Activated T-helper 1 cell treated with anti-CD3 and anti-CD28 coated beads, Interleukin-12 subunit alpha, Interleukin-12 subunit beta, Interleukin-2, Interleukin-4 antibody, amounts not matched to agents 30 ng/mL and 10 ng/mL and 1 ng/mL, durations not matched to agents 14 hours and 24 hours and 36 hours (primary cell): ENCODE results near the gene AQP6. TPM values are rescaled to one million over a fixed set of nuclear protein-coding genes. Genes with fewer than 3 reads are reported as not detected.

ENCODE experiments used
- DNase-seq: peaks from one replicate; pipeline ENCODE4 v3.0.0; 2021; ENCODE audit warnings: low spot score
- H3K27ac Mint-ChIP-seq: one replicate; pipeline ENCODE4 v1.8.0; 2021; ENCODE audit warnings: mild to moderate bottlenecking, mixed read lengths
- H3K27me3 Mint-ChIP-seq: one replicate; pipeline ENCODE4 v1.8.0; 2022; ENCODE audit warnings: mild to moderate bottlenecking, moderate library complexity, mixed read lengths; ENCODE audit not compliant: insufficient read depth
- H3K36me3 Mint-ChIP-seq: one replicate; pipeline ENCODE4 v1.8.0; 2021; ENCODE audit warnings: low read depth, mixed read lengths
- H3K4me1 Mint-ChIP-seq: one replicate; pipeline ENCODE4 v1.8.0; 2021; ENCODE audit warnings: low read depth, mixed read lengths
- H3K4me3 Mint-ChIP-seq: one replicate; pipeline ENCODE4 v1.8.0; 2021; ENCODE audit warnings: mild to moderate bottlenecking, moderate library complexity, mixed read lengths
- H3K9me3 Mint-ChIP-seq: one replicate; pipeline ENCODE4 v1.8.0; 2021; ENCODE audit warnings: mixed read lengths
- intact Hi-C: fragments of 100-400 bp; cut with micrococcal nuclease; formaldehyde crosslinking; loops from one replicate; pipeline ENCODE4 v1.15.1; 2024
- total RNA-seq: library from RNA; stranded (reverse); gene quantifications from 2 replicates; pipeline ENCODE4 v1.2.3, GENCODE V29; 2022

The AQP6 gene
- total RNA-seq, 1 donor from 2014 or later: not detected

DNA sequence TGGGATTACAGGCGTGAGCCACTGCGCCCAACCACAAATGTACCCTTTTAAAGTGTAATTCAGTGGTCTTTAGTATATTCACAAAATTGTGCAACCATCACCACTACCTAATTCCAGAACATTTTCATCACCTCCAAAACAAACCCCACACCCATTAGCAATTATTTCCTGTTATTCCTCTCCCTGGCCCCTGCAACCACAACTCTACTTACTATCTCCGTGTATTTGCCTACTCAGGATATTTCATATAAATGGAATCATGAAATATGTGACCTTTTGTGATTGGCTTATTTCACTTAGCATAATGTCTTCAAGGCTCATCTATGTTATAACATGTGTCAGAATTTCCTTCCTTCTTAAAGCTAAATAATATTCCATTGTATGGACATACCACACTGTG lies 38.2 kb upstream of the AQP6 start:
- peaks cover 10% of the 10 kb centered on the region for H3K27me3 Mint-ChIP-seq
- no peak overlapping the region for H3K27ac Mint-ChIP-seq
- intact Hi-C loops: no loop called here
- no peak for DNase-seq
- no peak overlapping the region for H3K4me3 Mint-ChIP-seq
- no peaks in the 10 kb centered on the region for H3K36me3 Mint-ChIP-seq
- H3K4me1 Mint-ChIP-seq: no peaks in the 10 kb centered on the region
- H3K9me3 Mint-ChIP-seq: no peaks in the 10 kb centered on the region

DNA sequence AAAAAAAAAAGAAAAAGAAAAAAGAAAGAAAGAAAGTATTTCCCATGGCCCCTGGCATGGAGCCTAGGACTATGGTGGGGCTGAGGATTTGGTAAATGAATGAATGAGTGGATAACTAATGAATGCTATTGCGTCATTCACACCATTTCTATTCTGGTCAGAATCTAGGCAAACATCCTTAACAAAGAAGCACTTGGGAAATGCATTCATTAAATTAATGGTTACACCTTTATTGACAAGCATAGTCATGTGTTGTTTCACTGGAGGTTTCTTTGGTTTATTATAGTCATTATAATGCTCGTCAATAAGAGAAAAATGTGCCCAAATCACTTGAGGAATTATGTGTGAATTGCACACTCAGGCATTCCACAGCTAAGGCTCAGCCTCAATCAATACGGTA lies 35.8 kb upstream of the AQP6 start:
- intact Hi-C loops: no loop called here
- H3K4me1 Mint-ChIP-seq: no peaks in the 10 kb centered on the region
- no peak for DNase-seq
- H3K4me3 Mint-ChIP-seq: no peak overlapping the region
- H3K27me3 Mint-ChIP-seq: peaks cover 10% of the 10 kb centered on the region
- no peak overlapping the region for H3K27ac Mint-ChIP-seq
- H3K36me3 Mint-ChIP-seq: no peaks in the 10 kb centered on the region
- H3K9me3 Mint-ChIP-seq: no peaks in the 10 kb centered on the region

DNA sequence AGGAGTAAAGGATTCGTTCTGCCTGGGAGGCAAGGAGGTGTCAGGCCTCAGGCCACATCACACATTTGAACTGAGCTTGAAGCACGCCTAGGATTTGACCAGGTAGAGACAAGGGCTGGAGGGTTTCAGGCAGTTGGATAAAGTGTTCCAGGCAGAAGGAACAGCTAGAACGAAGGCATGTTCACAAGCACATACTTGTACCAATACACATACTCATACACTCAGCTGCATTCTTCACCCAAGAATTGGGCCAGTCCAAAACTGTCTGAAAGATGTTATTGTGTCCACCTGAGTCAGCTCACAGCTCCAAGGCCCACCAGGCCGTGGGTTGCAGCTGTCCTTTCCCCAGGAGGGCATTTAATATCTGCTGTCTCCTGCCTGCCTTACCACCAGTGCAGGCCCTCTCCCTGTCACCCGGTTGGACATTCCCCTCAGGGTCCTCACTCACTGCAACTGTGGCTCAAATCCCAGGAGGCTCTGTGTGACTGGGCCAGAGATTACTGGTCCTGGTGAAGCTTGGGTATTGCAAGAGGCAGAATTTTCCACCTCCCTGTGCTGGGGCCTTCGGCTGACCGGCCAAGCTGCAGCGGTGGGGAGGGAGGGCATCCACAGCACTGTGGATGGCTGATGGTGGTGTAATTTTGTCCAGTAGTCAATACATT lies 35.0 kb upstream of the AQP6 start:
- H3K9me3 Mint-ChIP-seq: no peaks in the 10 kb centered on the region
- H3K27ac Mint-ChIP-seq: no peak overlapping the region
- no peak overlapping the region for H3K4me3 Mint-ChIP-seq
- intact Hi-C loops: no loop called here
- no peaks in the 10 kb centered on the region for H3K36me3 Mint-ChIP-seq
- no peak for DNase-seq
- peaks cover 4% of the 10 kb centered on the region for H3K4me1 Mint-ChIP-seq
- H3K27me3 Mint-ChIP-seq: peaks cover 10% of the 10 kb centered on the region

DNA sequence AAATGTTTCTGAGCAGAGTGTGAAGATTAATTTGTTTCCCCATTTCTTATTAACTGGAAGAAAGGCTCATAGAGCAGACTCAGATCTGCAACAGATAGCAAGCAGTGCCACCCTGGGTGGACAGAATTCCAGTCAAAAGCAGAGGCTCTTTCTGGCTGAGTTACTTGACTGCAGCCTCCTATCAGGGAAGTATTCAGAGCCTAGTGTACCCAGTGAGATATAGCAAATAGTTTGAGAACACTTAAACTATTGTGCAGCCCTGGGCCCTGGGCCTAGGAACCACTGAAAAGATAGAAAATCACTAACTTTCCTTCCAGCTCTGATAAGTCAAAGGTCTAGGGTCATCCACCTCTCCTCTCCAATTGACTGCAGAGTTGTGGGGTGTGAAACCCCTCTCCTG lies 33.4 kb upstream of the AQP6 start:
- no peak for DNase-seq
- H3K9me3 Mint-ChIP-seq: no peaks in the 10 kb centered on the region
- no peak overlapping the region for H3K4me3 Mint-ChIP-seq
- intact Hi-C loops: no loop called here
- H3K4me1 Mint-ChIP-seq: peaks cover 7% of the 10 kb centered on the region
- peaks cover 10% of the 10 kb centered on the region for H3K27me3 Mint-ChIP-seq
- H3K36me3 Mint-ChIP-seq: no peaks in the 10 kb centered on the region
- no peak overlapping the region for H3K27ac Mint-ChIP-seq

DNA sequence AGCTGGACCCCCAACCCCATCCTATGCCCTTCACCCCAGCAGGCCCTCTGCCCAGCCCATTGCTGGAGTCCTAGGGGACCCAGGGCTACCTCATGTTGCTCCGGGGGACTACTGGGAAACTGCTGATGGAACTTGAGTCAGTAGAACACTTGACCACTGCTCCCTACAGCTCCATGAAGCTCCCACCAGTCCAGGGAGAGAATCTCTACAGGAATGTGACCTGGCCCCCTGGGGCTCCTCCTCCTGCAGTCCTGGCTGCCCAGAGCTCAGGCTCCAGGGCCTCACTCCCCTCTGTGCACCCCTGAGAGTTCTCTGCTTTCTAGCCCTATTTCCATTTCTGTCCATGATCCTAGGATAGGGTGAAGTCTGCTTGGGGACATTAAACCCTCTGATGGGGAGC lies 33.0 kb upstream of the AQP6 start:
- Mint-ChIP-seq H3K4me3 (no peak overlapping the region), H3K27ac (no peak overlapping the region), H3K9me3 (no peaks in the 10 kb centered on the region), H3K36me3 (no peaks in the 10 kb centered on the region), H3K4me1 (peaks cover 11% of the 10 kb centered on the region), H3K27me3 (peaks cover 10% of the 10 kb centered on the region)
- intact Hi-C loops: no loop called here
- no peak for DNase-seq

DNA sequence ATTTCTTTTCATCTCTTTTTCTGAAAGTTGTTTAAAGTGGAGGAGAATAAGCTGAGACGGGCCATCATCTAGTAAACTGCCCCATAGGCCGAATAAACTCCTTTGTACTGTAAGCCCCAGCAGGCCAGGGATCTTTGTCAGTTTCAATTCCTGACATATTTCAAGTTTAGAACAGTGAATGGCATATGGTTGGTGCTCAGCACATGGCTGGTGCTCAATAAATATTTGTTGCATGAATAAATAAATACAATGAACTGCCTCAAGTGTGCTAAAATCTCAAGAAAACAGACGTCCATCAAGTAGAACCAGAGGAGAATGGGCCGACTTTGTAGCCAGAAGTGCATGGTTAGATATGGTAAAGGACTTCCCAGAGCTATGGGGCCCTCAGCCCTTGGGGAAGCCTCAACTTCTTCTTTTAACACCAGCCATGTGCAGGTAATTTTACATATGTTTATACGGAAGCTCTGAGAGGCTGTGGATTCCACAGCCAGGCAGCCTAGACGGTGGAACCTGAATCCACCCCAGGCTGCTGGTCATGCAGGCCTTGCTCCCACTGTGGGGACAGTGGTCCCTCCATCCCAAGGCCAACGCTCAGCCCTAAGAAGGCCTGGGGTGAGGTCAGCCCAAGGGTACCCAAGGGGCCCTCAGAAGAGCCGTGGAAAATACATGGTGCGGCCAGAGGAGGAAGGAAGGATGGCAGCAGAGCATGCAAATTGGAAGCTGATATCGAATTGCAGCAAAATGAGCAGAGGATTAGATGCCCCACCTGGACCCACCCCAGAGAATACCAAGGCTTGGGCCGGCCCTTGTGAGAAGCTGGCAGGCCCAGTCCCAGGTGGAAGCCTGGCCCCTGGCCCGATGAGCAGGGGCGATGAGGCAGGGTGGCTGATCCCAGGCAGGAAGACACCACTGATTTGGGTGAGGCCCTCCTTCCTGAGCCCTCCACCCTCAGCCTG lies 30.9 kb upstream of the AQP6 start:
- H3K27me3 Mint-ChIP-seq: peaks cover 8% of the 10 kb centered on the region
- H3K27ac Mint-ChIP-seq: no peak overlapping the region
- intact Hi-C loops: no loop called here
- no peak overlapping the region for H3K4me3 Mint-ChIP-seq
- H3K4me1 Mint-ChIP-seq: peaks cover 28% of the 10 kb centered on the region
- no peak for DNase-seq
- no peaks in the 10 kb centered on the region for H3K9me3 Mint-ChIP-seq
- no peaks in the 10 kb centered on the region for H3K36me3 Mint-ChIP-seq

DNA sequence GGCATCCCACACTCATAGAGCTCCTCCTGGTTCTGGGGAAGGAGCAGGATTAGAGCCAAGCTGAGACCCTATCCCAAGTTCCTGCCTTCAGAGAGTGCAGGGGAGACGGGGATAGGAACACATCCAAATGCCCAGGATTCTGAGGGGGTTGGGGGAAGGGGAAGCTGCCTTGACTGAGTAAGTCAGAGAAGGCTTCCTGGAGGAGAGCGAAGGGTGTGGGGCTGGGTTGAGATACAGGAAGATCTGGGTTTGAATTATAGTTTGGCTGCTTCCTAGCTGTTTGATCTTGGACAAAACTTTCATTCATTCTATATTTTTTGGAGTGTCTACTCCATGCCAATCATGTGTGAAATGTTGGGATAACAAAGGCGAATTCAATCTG lies 30.2 kb upstream of the AQP6 start:
- Mint-ChIP-seq H3K27ac (no peak overlapping the region), H3K27me3 (peaks cover 6% of the 10 kb centered on the region), H3K36me3 (no peaks in the 10 kb centered on the region), H3K9me3 (no peaks in the 10 kb centered on the region), H3K4me3 (no peak overlapping the region), H3K4me1 (peaks cover 28% of the 10 kb centered on the region)
- intact Hi-C loops: no loop called here
- no peak for DNase-seq

DNA sequence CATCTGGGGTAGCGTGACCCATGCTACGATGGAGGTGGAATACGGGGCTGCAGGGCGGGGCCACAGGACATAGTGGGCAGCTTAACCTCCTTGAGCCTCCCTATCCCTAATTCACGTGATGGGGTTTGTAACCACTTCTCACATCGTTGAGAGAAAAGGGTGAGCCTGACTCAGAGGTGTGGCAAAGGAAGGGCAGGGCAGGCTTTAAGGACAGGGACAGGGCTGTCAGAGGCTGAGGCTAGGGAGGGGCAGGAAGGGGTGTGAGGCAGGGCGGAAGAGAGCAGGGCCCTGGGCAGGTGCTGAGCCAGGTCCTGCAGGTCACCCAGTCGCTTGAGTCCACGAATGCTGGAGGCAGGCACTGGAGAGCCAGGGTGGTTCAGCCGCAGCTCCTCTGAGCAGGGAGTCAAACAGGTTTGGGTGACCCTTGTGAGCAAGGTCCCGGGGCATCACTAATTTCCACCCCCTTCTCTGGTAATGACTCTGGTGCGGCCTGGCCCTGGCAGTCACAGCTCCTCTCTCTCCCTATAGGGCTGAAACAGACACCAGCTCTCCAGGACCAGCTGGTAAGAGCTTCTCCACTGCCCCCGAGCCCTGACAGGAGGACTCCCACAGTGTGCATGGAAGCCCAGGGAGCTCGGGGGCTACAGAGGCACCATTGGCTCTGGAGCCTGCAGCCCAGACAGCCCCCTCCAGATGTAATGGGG lies 29.7 kb upstream of the AQP6 start:
- intact Hi-C loops: no loop called here
- Mint-ChIP-seq H3K36me3 (no peaks in the 10 kb centered on the region), H3K4me1 (peaks cover 28% of the 10 kb centered on the region), H3K27me3 (peaks cover 5% of the 10 kb centered on the region), H3K27ac (no peak overlapping the region), H3K4me3 (no peak overlapping the region), H3K9me3 (no peaks in the 10 kb centered on the region)
- no peak for DNase-seq

DNA sequence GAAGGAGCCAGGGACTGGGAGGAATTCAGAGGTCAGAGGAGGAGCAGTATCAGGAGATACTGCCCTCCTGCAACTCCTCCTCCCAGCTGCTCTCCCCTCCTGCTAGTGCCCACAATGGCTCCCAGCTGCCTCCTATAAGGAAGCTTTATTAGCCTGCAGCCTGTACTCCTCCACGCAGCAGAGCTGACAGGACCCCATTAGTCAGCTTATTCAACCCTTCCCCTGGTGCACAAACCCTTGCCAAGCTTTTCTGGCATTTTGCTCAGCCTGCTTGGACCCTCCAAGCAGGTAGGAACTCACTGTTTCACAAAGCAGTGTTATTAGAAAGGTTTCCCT lies 29.2 kb upstream of the AQP6 start:
- peaks cover 5% of the 10 kb centered on the region for H3K27me3 Mint-ChIP-seq
- H3K4me3 Mint-ChIP-seq: no peak overlapping the region
- no peak for DNase-seq
- intact Hi-C loops: no loop called here
- H3K9me3 Mint-ChIP-seq: no peaks in the 10 kb centered on the region
- peaks cover 28% of the 10 kb centered on the region for H3K4me1 Mint-ChIP-seq
- no peak overlapping the region for H3K27ac Mint-ChIP-seq
- H3K36me3 Mint-ChIP-seq: no peaks in the 10 kb centered on the region

DNA sequence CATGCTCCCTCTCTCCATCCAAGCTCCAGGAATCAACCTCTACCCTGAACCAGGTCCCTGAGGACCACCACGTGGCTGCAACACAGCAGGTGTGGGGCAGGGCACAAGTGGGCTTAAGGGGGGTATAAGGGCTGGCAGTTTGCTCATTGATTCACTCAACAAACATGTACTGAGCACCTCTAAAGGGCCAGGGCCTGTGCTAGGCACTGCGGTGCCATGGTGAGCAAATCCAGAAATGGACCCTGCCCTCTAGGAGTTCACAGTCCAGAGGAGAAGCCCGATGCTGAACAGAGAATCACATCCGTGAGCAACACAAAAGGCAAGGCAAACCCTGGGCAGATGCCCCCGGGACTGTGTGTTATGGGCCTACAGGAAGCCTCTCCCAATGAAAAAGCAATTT lies 28.7 kb upstream of the AQP6 start:
- Mint-ChIP-seq H3K27me3 (peaks cover 3% of the 10 kb centered on the region), H3K4me3 (no peak overlapping the region), H3K9me3 (no peaks in the 10 kb centered on the region), H3K4me1 (peaks cover 28% of the 10 kb centered on the region), H3K27ac (no peak overlapping the region), H3K36me3 (no peaks in the 10 kb centered on the region)
- intact Hi-C loops: no loop called here
- DNase-seq: no peak

DNA sequence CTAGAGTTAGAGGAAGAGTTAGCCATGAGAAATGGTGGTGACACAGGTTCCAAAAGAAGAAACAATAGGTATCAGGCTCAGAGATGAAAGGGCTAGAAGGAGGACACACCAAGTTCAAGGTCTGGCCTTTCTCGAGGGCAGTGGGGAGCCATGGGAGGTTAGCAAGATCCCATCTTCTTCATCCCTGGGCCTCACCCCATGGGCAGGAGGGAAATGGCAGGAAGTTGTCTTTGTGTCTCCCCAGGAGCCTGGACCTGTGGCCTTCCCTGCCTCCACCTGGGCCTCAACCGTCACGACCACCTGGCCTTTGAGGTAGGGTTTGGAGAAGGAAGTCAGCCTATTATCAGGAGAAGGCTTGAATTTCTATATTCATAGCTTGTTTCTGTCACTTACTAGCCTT lies 28.0 kb upstream of the AQP6 start:
- no peaks in the 10 kb centered on the region for H3K36me3 Mint-ChIP-seq
- H3K9me3 Mint-ChIP-seq: no peaks in the 10 kb centered on the region
- no peak overlapping the region for H3K4me3 Mint-ChIP-seq
- DNase-seq: no peak
- intact Hi-C loops: loop anchor here (1.0 kb wide), 2 partner anchors 23 to 77 kb away; no protein-coding TSS in a partner anchor
- peaks cover 28% of the 10 kb centered on the region for H3K4me1 Mint-ChIP-seq
- H3K27ac Mint-ChIP-seq: no peak overlapping the region
- H3K27me3 Mint-ChIP-seq: peaks cover 2% of the 10 kb centered on the region

DNA sequence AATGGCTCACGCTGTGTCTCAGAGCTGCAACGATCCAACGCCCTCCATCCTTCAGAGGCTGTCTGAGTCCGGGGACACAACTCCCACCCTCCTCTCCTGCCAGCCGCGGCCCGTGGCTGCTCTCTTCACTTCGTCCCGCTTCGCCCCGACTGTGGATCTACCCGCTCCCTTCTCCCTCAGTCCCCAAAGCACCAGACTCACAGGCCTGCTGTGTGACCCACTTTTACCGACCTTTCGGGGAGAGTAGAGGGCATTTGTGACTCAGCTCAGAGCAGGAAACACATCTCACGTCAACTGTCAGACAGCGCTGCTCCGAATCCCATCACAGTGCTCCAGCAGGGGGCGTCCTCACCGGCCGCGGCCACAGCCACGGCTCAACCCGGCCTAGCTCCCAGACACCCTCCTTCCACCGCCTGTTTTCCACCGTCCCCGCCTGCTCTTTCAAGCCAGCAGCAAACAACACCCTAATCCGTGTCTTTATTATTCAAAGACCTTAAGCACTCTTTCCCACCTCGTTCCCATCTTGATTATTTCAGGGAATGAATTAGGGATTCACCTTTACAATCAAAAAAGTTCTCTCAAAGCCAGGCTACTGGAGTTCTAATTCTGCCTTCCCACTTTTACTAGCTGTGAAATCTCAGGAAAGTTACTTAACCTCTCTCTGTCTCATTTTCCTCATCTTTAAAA lies 27.2 kb upstream of the AQP6 start:
- peak; percentile 74 for DNase-seq
- Mint-ChIP-seq H3K36me3 (no peaks in the 10 kb centered on the region), H3K27ac (peak overlapping the region; percentile 92), H3K4me3 (peak overlapping the region; percentile 77), H3K9me3 (no peaks in the 10 kb centered on the region), H3K27me3 (peaks cover 2% of the 10 kb centered on the region), H3K4me1 (peaks cover 28% of the 10 kb centered on the region)
- intact Hi-C loops: loop anchor here (1.0 kb wide), 2 partner anchors 22 to 78 kb away; no protein-coding TSS in a partner anchor
